GM21619 (cell line): ENCODE data around the gene MYCBP2.

Experiments used
- ATAC-seq: cut with Tn5 transposase; IDR thresholded peaks from one replicate; pipeline ENCODE4 v1.9.1; 2021; ENCODE audit not compliant: unreplicated experiment

MYCBP2 gene

DNA sequence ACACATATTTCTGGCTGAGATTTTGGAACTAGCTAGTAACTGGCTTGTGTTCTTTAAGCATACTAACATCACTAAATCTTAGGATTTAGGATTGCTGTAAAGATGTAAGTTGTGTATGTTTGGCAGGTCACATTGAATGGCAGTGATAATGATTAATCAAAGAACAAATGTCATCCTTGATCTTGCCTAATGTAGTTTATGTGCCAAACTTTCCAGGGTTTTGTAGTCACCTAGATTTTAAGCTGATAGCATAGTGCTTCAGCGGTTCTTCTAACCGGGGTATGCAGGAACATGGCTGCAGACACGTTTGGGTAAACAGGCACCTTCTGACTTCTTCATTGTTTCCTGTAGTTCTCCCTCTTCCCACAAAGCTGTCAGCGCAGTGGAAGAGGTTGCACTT is 325.4 kb downstream of the MYCBP2 start:
- no peak for ATAC-seq

DNA sequence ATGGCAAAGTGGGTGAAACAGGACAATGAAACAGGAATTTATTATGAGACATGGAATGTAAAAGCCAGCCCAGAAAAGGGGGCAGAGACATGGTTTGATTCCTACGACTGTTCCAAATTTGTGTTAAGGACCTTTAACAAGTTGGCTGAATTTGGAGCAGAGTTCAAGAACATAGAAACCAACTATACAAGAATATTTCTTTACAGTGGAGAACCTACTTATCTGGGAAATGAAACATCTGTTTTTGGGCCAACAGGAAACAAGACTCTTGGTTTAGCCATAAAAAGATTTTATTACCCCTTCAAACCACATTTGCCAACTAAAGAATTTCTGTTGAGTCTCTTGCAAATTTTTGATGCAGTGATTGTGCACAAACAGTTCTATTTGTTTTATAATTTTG is 326.4 kb downstream of the MYCBP2 start:
- ATAC-seq, result no peak
